ENCODE results near the gene HLX.
A peak's percentile ranks its signal among the peaks of the same experiment; 100 is the strongest.

Gene HLX

DNA sequence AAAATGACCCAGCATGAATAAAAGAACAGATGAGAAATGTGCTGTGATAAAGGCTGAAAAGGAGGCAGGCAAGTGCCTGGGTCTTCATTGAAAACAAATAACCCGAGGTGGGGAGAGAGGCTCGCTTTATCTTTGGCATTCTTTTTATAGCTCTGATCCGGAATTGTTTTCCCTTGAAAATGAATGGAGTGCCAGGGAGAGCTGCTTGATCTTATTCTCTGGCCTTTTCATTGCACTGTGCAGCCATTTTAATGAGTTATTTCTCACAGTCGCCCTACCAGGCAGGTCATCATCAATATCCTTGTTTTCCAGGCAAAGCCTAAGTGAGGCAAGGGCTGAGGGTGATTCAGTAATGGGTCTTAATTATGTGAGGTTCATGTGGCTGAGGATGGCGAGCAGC, 39.8 kb upstream of the HLX start:
- H2BK5ac ChIP-seq (ENCODE audit: low read depth, low read length, poor library complexity, severe bottlenecking), result no peak overlapping the region
- 91% methylated on average over 5 of the region's 5 CpGs for WGBS
- H3K23ac ChIP-seq (ENCODE audit: low read length in 2 of 2), result no peak overlapping the region
- H2AK5ac ChIP-seq (ENCODE audit: low read length, severe bottlenecking), result no peak overlapping the region
- H3K36me3 ChIP-seq (ENCODE audit: control insufficient read depth in 1 of 2, insufficient read depth in 2 of 2, low read depth in 1 of 2, low read length in 2 of 2), result no peaks in the 10 kb centered on the region
- DNase-seq, result no peak
- no peak overlapping the region for H3K4me3 ChIP-seq (ENCODE audit: insufficient read depth in 1 of 2, low read depth in 1 of 2, low read length in 2 of 2)
- H2BK15ac ChIP-seq (ENCODE audit: low read depth, poor library complexity, severe bottlenecking), result no peak overlapping the region
- H2BK120ac ChIP-seq (ENCODE audit: low read depth, low read length), result no peak overlapping the region
- H4K8ac ChIP-seq (ENCODE audit: low read length), result no peak overlapping the region
- H3K9ac ChIP-seq (ENCODE audit: low read length), result no peak overlapping the region
- peaks cover 3% of the 10 kb centered on the region for H3K4me1 ChIP-seq (ENCODE audit: control insufficient read depth, insufficient read depth, low read depth, low read length)
- H4K91ac ChIP-seq (ENCODE audit: low read length), result peak overlapping the region; percentile 32
- no peak overlapping the region for H2AFZ ChIP-seq (ENCODE audit: low read depth, low read length)
- no peaks in the 10 kb centered on the region for H3K79me1 ChIP-seq (replicated peaks; ENCODE audit: low read length, poor library complexity, severe bottlenecking)
- H3K9me3 ChIP-seq (ENCODE audit: control insufficient read depth, low read length), result no peaks in the 10 kb centered on the region
- no peak overlapping the region for H3K4me2 ChIP-seq (ENCODE audit: low read length, poor library complexity, severe bottlenecking)
- no peaks in the 10 kb centered on the region for H3K27me3 ChIP-seq (ENCODE audit: control insufficient read depth in 1 of 2, insufficient read depth in 1 of 2, low read length in 2 of 2)
- H2BK12ac ChIP-seq (ENCODE audit: low read length in 2 of 2), result peak overlapping the region in 1 of 2 experiments; percentile 21
- H3K14ac ChIP-seq (ENCODE audit: low read length in 2 of 2), result no peak overlapping the region
- no peak overlapping the region for H3K27ac ChIP-seq (ENCODE audit: low read length, poor library complexity, severe bottlenecking)
- H3K18ac ChIP-seq (ENCODE audit: low read depth in 1 of 2, low read length in 2 of 2), result peak overlapping the region in 1 of 2 experiments; percentile 22
- no peak overlapping the region for H3K4ac ChIP-seq (ENCODE audit: low read depth in 1 of 2, low read length in 2 of 2)

DNA sequence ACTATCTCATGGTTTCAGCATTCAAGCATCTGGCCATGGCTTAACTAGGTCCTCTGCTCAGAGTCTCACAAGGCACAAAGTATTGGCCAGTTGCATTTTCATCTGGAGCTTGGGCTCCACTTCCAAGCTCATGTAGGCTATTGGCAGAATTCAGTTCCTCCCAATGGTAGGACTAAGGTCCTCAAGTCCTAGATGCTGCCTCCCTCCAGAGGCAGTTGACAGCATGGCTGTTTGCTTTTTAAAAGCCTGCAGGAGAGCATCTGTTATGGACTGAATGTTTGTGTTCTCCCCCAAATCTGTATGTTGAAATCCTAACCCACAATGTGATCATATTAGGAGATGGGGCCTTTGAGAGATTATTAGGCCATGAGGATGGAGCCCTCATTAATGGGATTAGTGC, 38.0 kb upstream of the HLX start:
- no peak overlapping the region for H2AFZ ChIP-seq (ENCODE audit: low read depth, low read length)
- no peak overlapping the region for H2BK15ac ChIP-seq (ENCODE audit: low read depth, poor library complexity, severe bottlenecking)
- no peaks in the 10 kb centered on the region for H3K36me3 ChIP-seq (ENCODE audit: control insufficient read depth in 1 of 2, insufficient read depth in 2 of 2, low read depth in 1 of 2, low read length in 2 of 2)
- H3K4me3 ChIP-seq (ENCODE audit: insufficient read depth in 1 of 2, low read depth in 1 of 2, low read length in 2 of 2), result no peak overlapping the region
- no peaks in the 10 kb centered on the region for H3K27me3 ChIP-seq (ENCODE audit: control insufficient read depth in 1 of 2, insufficient read depth in 1 of 2, low read length in 2 of 2)
- no peak overlapping the region for H2BK12ac ChIP-seq (ENCODE audit: low read length in 2 of 2)
- no peak overlapping the region for H4K8ac ChIP-seq (ENCODE audit: low read length)
- H3K4me1 ChIP-seq (ENCODE audit: control insufficient read depth, insufficient read depth, low read depth, low read length), result peaks cover 3% of the 10 kb centered on the region
- peak; percentile 26 for DNase-seq
- no peaks in the 10 kb centered on the region for H3K9me3 ChIP-seq (ENCODE audit: control insufficient read depth, low read length)
- H3K79me1 ChIP-seq (replicated peaks; ENCODE audit: low read length, poor library complexity, severe bottlenecking), result no peaks in the 10 kb centered on the region
- H3K4me2 ChIP-seq (ENCODE audit: low read length, poor library complexity, severe bottlenecking), result no peak overlapping the region
- no peak overlapping the region for H3K27ac ChIP-seq (ENCODE audit: low read length, poor library complexity, severe bottlenecking)
- no peak overlapping the region for H3K9ac ChIP-seq (ENCODE audit: low read length)
- H2BK5ac ChIP-seq (ENCODE audit: low read depth, low read length, poor library complexity, severe bottlenecking), result no peak overlapping the region
- no peak overlapping the region for H4K91ac ChIP-seq (ENCODE audit: low read length)
- no peak overlapping the region for H3K4ac ChIP-seq (ENCODE audit: low read depth in 1 of 2, low read length in 2 of 2)
- H3K23ac ChIP-seq (ENCODE audit: low read length in 2 of 2), result no peak overlapping the region
- H2BK120ac ChIP-seq (ENCODE audit: low read depth, low read length), result no peak overlapping the region
- H3K18ac ChIP-seq (ENCODE audit: low read depth in 1 of 2, low read length in 2 of 2), result peak overlapping the region in 1 of 2 experiments; percentile 33
- H2AK5ac ChIP-seq (ENCODE audit: low read length, severe bottlenecking), result no peak overlapping the region
- no peak overlapping the region for H3K14ac ChIP-seq (ENCODE audit: low read length in 2 of 2)

DNA sequence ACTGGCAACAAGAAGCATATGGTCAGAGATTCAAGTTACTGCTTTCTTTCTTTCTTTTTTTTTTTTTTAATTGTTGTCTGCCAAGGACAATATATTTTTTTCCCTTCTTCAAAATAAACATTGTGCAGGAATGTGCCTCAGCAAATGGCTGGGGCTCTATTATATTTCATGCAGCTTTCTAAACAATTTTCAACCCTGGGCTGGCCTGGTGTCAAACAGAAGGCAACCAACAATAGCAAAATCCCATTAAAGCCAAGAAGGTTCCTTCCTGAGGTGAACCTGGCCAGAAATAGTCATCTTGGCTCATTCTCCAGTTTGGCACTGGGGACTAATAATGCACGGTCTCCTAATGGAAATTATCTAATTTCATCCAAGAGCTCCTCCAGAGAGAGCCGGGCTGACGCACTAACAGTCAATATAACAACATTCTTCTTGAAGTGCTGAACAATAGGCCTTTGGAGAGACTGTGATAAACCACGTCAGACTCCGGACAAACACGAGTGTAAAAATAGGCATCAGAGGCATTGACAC, 35.7 kb upstream of the HLX start:
- Histone ChIP-seq H3K27ac (ENCODE audit: low read length, poor library complexity, severe bottlenecking) (no peak overlapping the region), H3K9me3 (ENCODE audit: control insufficient read depth, low read length) (no peaks in the 10 kb centered on the region)

DNA sequence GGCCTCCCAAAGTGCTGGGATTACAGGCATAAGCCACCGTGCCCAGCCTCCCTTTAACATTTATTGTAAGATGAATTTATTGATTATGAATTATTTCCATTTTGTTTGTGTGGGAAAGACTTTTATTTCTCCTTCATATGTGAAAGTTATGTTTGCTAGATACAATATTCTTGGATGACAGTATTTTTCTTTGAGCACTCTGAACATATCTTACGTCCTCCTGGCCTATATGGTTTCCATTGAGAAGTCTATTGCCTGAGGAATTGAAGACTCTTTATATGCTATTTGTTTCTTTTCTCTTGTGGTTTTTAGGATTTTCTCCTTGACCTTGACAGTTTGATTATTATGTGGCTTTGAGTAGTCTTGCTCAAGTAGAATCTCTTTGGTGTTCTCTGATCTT, 26.8 kb upstream of the HLX start:
- 100% methylated on average over 1 of the region's 2 CpGs for WGBS
- H3K4me1 ChIP-seq (ENCODE audit: control insufficient read depth, insufficient read depth, low read depth, low read length), result no peaks in the 10 kb centered on the region
- no peak overlapping the region for H2BK15ac ChIP-seq (ENCODE audit: low read depth, poor library complexity, severe bottlenecking)

More for the DNA sequence above, 35.7 kb upstream of the HLX start:
- no peaks in the 10 kb centered on the region for H3K79me1 ChIP-seq (replicated peaks; ENCODE audit: low read length, poor library complexity, severe bottlenecking)
- no peak overlapping the region for H4K8ac ChIP-seq (ENCODE audit: low read length)
- no peaks in the 10 kb centered on the region for H3K27me3 ChIP-seq (ENCODE audit: control insufficient read depth in 1 of 2, insufficient read depth in 1 of 2, low read length in 2 of 2)
- no peak overlapping the region for H3K4me3 ChIP-seq (ENCODE audit: insufficient read depth in 1 of 2, low read depth in 1 of 2, low read length in 2 of 2)
- no peak overlapping the region for H3K14ac ChIP-seq (ENCODE audit: low read length in 2 of 2)
- no peak overlapping the region for H4K91ac ChIP-seq (ENCODE audit: low read length)
- no peak overlapping the region for H2BK15ac ChIP-seq (ENCODE audit: low read depth, poor library complexity, severe bottlenecking)
- no peak overlapping the region for H2BK5ac ChIP-seq (ENCODE audit: low read depth, low read length, poor library complexity, severe bottlenecking)
- no peak overlapping the region for H3K23ac ChIP-seq (ENCODE audit: low read length in 2 of 2)
- peak; percentile 30 for DNase-seq
- peak overlapping the region; percentile 34 for H2BK120ac ChIP-seq (ENCODE audit: low read depth, low read length)
- H3K36me3 ChIP-seq (ENCODE audit: control insufficient read depth in 1 of 2, insufficient read depth in 2 of 2, low read depth in 1 of 2, low read length in 2 of 2), result no peaks in the 10 kb centered on the region
- no peak overlapping the region for H2BK12ac ChIP-seq (ENCODE audit: low read length in 2 of 2)
- no peak overlapping the region for H2AFZ ChIP-seq (ENCODE audit: low read depth, low read length)
- no peak overlapping the region for H3K4me2 ChIP-seq (ENCODE audit: low read length, poor library complexity, severe bottlenecking)
- H3K9ac ChIP-seq (ENCODE audit: low read length), result peak overlapping the region; percentile 30
- peak overlapping the region in 1 of 2 experiments; percentile 51 for H3K4ac ChIP-seq (ENCODE audit: low read depth in 1 of 2, low read length in 2 of 2)
- peaks cover 3% of the 10 kb centered on the region for H3K4me1 ChIP-seq (ENCODE audit: control insufficient read depth, insufficient read depth, low read depth, low read length)
- no peak overlapping the region for H2AK5ac ChIP-seq (ENCODE audit: low read length, severe bottlenecking)
- WGBS, result 67% methylated on average over 6 of the region's 6 CpGs
- H3K18ac ChIP-seq (ENCODE audit: low read depth in 1 of 2, low read length in 2 of 2), result no peak overlapping the region

More for the DNA sequence above, 26.8 kb upstream of the HLX start:
- Histone ChIP-seq H2BK12ac (ENCODE audit: low read length in 2 of 2) (no peak overlapping the region), H2BK120ac (ENCODE audit: low read depth, low read length) (no peak overlapping the region), H3K27me3 (ENCODE audit: control insufficient read depth in 1 of 2, insufficient read depth in 1 of 2, low read length in 2 of 2) (no peaks in the 10 kb centered on the region), H3K79me1 (replicated peaks; ENCODE audit: low read length, poor library complexity, severe bottlenecking) (no peaks in the 10 kb centered on the region), H4K8ac (ENCODE audit: low read length) (no peak overlapping the region), H3K27ac (ENCODE audit: low read length, poor library complexity, severe bottlenecking) (no peak overlapping the region), H2AK5ac (ENCODE audit: low read length, severe bottlenecking) (no peak overlapping the region), H2BK5ac (ENCODE audit: low read depth, low read length, poor library complexity, severe bottlenecking) (no peak overlapping the region), H3K4me3 (ENCODE audit: insufficient read depth in 1 of 2, low read depth in 1 of 2, low read length in 2 of 2) (no peak overlapping the region), H2AFZ (ENCODE audit: low read depth, low read length) (no peak overlapping the region), H3K9me3 (ENCODE audit: control insufficient read depth, low read length) (peaks cover 41% of the 10 kb centered on the region), H3K23ac (ENCODE audit: low read length in 2 of 2) (no peak overlapping the region), H4K91ac (ENCODE audit: low read length) (no peak overlapping the region), H3K36me3 (ENCODE audit: control insufficient read depth in 1 of 2, insufficient read depth in 2 of 2, low read depth in 1 of 2, low read length in 2 of 2) (no peaks in the 10 kb centered on the region), H3K4me2 (ENCODE audit: low read length, poor library complexity, severe bottlenecking) (no peak overlapping the region), H3K4ac (ENCODE audit: low read depth in 1 of 2, low read length in 2 of 2) (no peak overlapping the region), H3K9ac (ENCODE audit: low read length) (no peak overlapping the region), H3K14ac (ENCODE audit: low read length in 2 of 2) (no peak overlapping the region), H3K18ac (ENCODE audit: low read depth in 1 of 2, low read length in 2 of 2) (no peak overlapping the region)
- no peak for DNase-seq
